IMR-90 (cell line): ENCODE measurements around the gene TK1. TPM values are rescaled to one million over a fixed set of nuclear protein-coding genes. Genes with fewer than 3 reads are reported as not detected.

Experiments
- ATAC-seq: fragments of 200-7000 bp; cut with Tn5 transposase; 2 replicates; pipeline ENCODE4 v1.9.1; 2020; ENCODE audit warnings: low read depth, mild to moderate bottlenecking, moderate library complexity
- BruUV-seq: library from RNA; stranded (reverse); fragments of 400-500 nt; replicated peaks from 2 replicates; lab custom pipeline; 2021; lab: Mats Ljungman, UMichigan
- CTCF ChIA-PET: fragments of 300-600 bp; formaldehyde crosslinking; extraction: SDS; loops from one replicate; lab custom pipeline; 2021; ENCODE audit warnings: antibody characterized with exemption; lab: Yijun Ruan, JAX
- POLR2A ChIA-PET: fragments of 300-600 bp; sonication (Branson Sonifier 250); formaldehyde crosslinking; loops from one replicate; lab custom pipeline; 2022; ENCODE audit warnings: antibody characterized with exemption; ENCODE audit not compliant: unreplicated experiment; lab: Charles Lee
- DNase-seq: peaks from one replicate; pipeline ENCODE4 v3.0.0; 2013
- H2AFZ ChIP-seq: replicated peaks from 2 replicates; pipeline ENCODE3; 2013; ENCODE audit warnings: low read length, mild to moderate bottlenecking; ENCODE audit not compliant: poor library complexity
- H2AK5ac ChIP-seq: 2 replicates; pipeline ENCODE4 v1.6.1; 2013; ENCODE audit warnings: low read depth, low read length, inconsistent platforms
- H2AK9ac ChIP-seq: replicated peaks from 2 replicates; pipeline ENCODE3; 2013; ENCODE audit warnings: mild to moderate bottlenecking, low read depth, low read length, moderate library complexity; ENCODE audit not compliant: poor library complexity
- H2BK120ac ChIP-seq: 2 replicates; pipeline ENCODE4 v1.6.1; 2013; ENCODE audit warnings: low read depth, low read length, inconsistent platforms
- H2BK15ac ChIP-seq: 3 replicates; pipeline ENCODE4 v1.6.1; 2013; ENCODE audit warnings: low read depth, low read length, inconsistent platforms
- H2BK20ac ChIP-seq: 2 replicates; pipeline ENCODE4 v1.6.1; 2013; ENCODE audit warnings: low read depth, mild to moderate bottlenecking, inconsistent platforms, low read length, moderate library complexity
- H2BK5ac ChIP-seq: 2 replicates; pipeline ENCODE4 v1.6.1; 2013; ENCODE audit warnings: mild to moderate bottlenecking, low read depth, low read length, inconsistent platforms; ENCODE audit not compliant: poor library complexity, severe bottlenecking
- H3K14ac ChIP-seq: replicated peaks from 2 replicates; pipeline ENCODE4 v1.6.1; 2013; ENCODE audit warnings: low read depth, low read length, inconsistent platforms
- H3K18ac ChIP-seq: 2 replicates; pipeline ENCODE4 v1.6.1; 2013; ENCODE audit warnings: low read depth, low read length, control low read depth
- H3K23ac ChIP-seq: 2 replicates; pipeline ENCODE4 v1.6.1; 2013; ENCODE audit warnings: low read depth, low read length, inconsistent platforms
- H3K27ac ChIP-seq: 2 replicates; pipeline ENCODE4 v1.5.1; 2013; ENCODE audit warnings: mild to moderate bottlenecking, control low read depth, low read length; ENCODE audit not compliant: insufficient read depth
- H3K27me3 ChIP-seq: 2 replicates; pipeline ENCODE4 v1.6.1; 2013; ENCODE audit warnings: low read length; ENCODE audit not compliant: control insufficient read depth, insufficient read depth
- H3K36me3 ChIP-seq: 2 replicates; pipeline ENCODE4 v1.6.1; 2013; ENCODE audit warnings: low read length, mixed read lengths; ENCODE audit not compliant: control insufficient read depth, insufficient read depth
- H3K4ac ChIP-seq: 2 replicates; pipeline ENCODE4 v1.6.1; 2013; ENCODE audit warnings: low read depth, low read length, inconsistent platforms
- H3K4me1 ChIP-seq: 2 replicates; pipeline ENCODE4 v1.6.1; 2013; ENCODE audit warnings: low read length, mixed read lengths; ENCODE audit not compliant: control insufficient read depth, insufficient read depth
- H3K4me2 ChIP-seq: 2 replicates; pipeline ENCODE4 v1.6.1; 2013; ENCODE audit warnings: low read depth, mild to moderate bottlenecking, control low read depth, low read length, moderate library complexity
- H3K4me3 ChIP-seq: 2 replicates; pipeline ENCODE4 v1.5.1; 2013; ENCODE audit warnings: low read depth, mild to moderate bottlenecking, control low read depth, low read length, moderate library complexity; ENCODE audit not compliant: insufficient read depth
- H3K56ac ChIP-seq: 2 replicates; pipeline ENCODE4 v1.6.1; 2013; ENCODE audit warnings: low read length, inconsistent platforms; ENCODE audit not compliant: insufficient read depth; ENCODE audit errors: extremely low read depth
- H3K79me1 ChIP-seq, 2 experiments: 2 replicates each; pipeline ENCODE4 v1.6.1; 2013; ENCODE audit warnings: low read length in 2 of 2, inconsistent platforms in 1 of 2, low read depth in 1 of 2
- H3K9ac ChIP-seq: 2 replicates; pipeline ENCODE4 v1.6.1; 2013; ENCODE audit warnings: low read depth, low read length, control low read depth
- H3K9me1 ChIP-seq: 2 replicates; pipeline ENCODE4 v1.6.1; 2013; ENCODE audit warnings: low read length, inconsistent platforms; ENCODE audit not compliant: insufficient read depth
- H3K9me3 ChIP-seq: 2 replicates; pipeline ENCODE4 v1.6.1; 2013; ENCODE audit warnings: low read length; ENCODE audit not compliant: control insufficient read depth, insufficient read depth
- H4K20me1 ChIP-seq: 2 replicates; pipeline ENCODE4 v1.6.1; 2013; ENCODE audit warnings: low read length, inconsistent platforms; ENCODE audit not compliant: insufficient read depth
- H4K5ac ChIP-seq: 2 replicates; pipeline ENCODE4 v1.6.1; 2013; ENCODE audit warnings: mild to moderate bottlenecking, low read depth, low read length, control low read depth
- H4K8ac ChIP-seq, 2 experiments: 2 replicates each; pipeline ENCODE4 v1.6.1; 2013; ENCODE audit warnings: low read depth in 2 of 2, low read length in 2 of 2, control low read depth in 1 of 2, inconsistent platforms in 1 of 2
- H4K91ac ChIP-seq: 2 replicates; pipeline ENCODE4 v1.6.1; 2013; ENCODE audit warnings: low read depth, low read length, inconsistent platforms; ENCODE audit not compliant: insufficient read depth
- FOS ChIP-seq: fragments of 150-350 bp; IDR thresholded peaks from 2 replicates; pipeline ENCODE4 v1.6.1; 2016; ENCODE audit warnings: low read depth, low read length
- MAFK ChIP-seq: IDR thresholded peaks from 2 replicates; pipeline ENCODE4 v1.6.1; 2012; ENCODE audit warnings: low read depth, low read length, improper control_type of control experiment
- MAZ ChIP-seq: IDR thresholded peaks from 2 replicates; pipeline ENCODE4 v1.6.1; 2012; ENCODE audit warnings: low read depth, mild to moderate bottlenecking, low read length, improper control_type of control experiment, moderate library complexity, borderline replicate concordance
- MXI1 ChIP-seq: IDR thresholded peaks from 2 replicates; pipeline ENCODE4 v1.6.1; 2012; ENCODE audit warnings: low read depth, mild to moderate bottlenecking, low read length, moderate library complexity, borderline replicate concordance
- NFE2L2 ChIP-seq: fragments of 150-350 bp; IDR thresholded peaks from 2 replicates; pipeline ENCODE4 v1.6.1; 2016; ENCODE audit warnings: low read depth, mild to moderate bottlenecking, low read length
- WGBS, 2 experiments: methylation state at CpG; one replicate each; pipeline versions ENCODE4 v1.1.5 to v1.1.7; 2013; ENCODE audit warnings: missing lambda C conversion rate in 2 of 2; ENCODE audit not compliant: insufficient read length in 1 of 2; ENCODE audit errors: extremely low coverage in 2 of 2; 5-methylcytosine and 5-hydroxymethylcytosine counted together
- dilution Hi-C: fragments of 300-500 bp; cut with HindIII; formaldehyde crosslinking; loops from one replicate; pipeline ENCODE4 v1.14.3; 2018; ENCODE audit warnings: low sequenced_read_pairs; ENCODE audit not compliant: unreplicated experiment
- in situ Hi-C: fragments of 300-500 bp; cut with MboI; formaldehyde crosslinking; loops from 3 replicates; pipeline ENCODE4 v1.14.3; 2019; ENCODE audit warnings: low sequenced_read_pairs, inconsistent platforms, mixed read lengths
- intact Hi-C: fragments of 100-400 bp; cut with micrococcal nuclease; formaldehyde crosslinking; loops from 2 replicates; pipeline ENCODE4 v1.10.0; 2022
- polyA plus RNA-seq, 3 experiments: library from polyadenylated mRNA; depleted of rRNA; stranded (reverse); fragments of >200 nt; gene quantifications; 2 replicates each; pipeline ENCODE4 v1.2.3, GENCODE V29; 2012; ENCODE audit warnings: low replicate concordance in 1 of 3
- total RNA-seq: library from RNA; depleted of rRNA; stranded (reverse); fragments of >200 nt; gene quantifications from 2 replicates; pipeline ENCODE4 v1.2.3, GENCODE V29; 2012
- TF ChIP-seq, protein P1 (sequence below): conservative IDR thresholded peaks from 2 replicates; pipeline ENCODE4 v1.5.1; 2012; ENCODE audit warnings: mild to moderate bottlenecking, low read depth, low read length, improper control_type of control experiment

Gene TK1
- total and polyA plus RNA-seq, 2 of the 4 experiments (the other 2 are of a cell fraction) = 150 to 219 TPM

DNA sequence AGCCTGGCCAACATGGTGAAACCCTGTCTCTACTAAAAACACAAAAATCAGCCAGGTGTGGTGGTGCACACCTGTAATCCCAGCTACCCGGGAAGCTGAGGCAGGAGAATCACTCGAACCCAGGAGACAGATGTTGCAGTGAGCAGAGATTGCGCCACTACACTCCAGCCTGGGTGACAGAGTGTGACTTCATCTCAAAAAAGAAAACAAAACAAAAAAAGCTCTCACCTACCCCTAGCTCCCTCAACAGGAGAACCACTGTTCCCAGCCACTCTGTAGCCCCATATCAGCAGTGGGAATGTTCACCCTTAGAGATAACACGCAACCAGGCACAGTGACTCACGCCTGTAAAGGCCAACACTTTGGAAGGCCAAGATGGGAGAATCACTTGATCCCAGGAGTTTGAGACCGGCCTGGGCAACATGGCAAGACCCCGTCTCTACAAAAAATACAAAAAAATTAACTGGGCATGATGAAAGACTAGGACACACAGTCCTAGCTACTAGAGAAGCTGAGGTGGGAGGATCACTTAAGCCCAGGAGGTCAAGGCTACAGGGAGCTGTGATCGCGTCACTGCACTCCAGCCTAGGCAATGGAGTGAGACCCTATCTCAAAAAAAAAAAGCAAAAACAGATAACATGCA is 50.9 kb downstream of the TK1 start:
- Histone ChIP-seq H3K79me1 (no peaks in the 10 kb centered on the region), H3K9me3 (no peaks in the 10 kb centered on the region), H3K27me3 (peaks cover 45% of the 10 kb centered on the region), H2BK120ac (no peak overlapping the region), H3K9me1 (no peaks in the 10 kb centered on the region), H2BK15ac (no peak overlapping the region), H3K4me2 (no peak overlapping the region), H3K4me3 (no peak overlapping the region), H3K56ac (no peak overlapping the region), H2BK20ac (no peak overlapping the region), H4K5ac (no peak overlapping the region), H2AK5ac (no peak overlapping the region), H4K20me1 (no peaks in the 10 kb centered on the region), H3K23ac (no peak overlapping the region), H4K91ac (no peak overlapping the region), H2AFZ (no peak overlapping the region), H3K4me1 (no peaks in the 10 kb centered on the region), H3K18ac (no peak overlapping the region), H3K4ac (no peak overlapping the region), H2AK9ac (no peak overlapping the region), H3K27ac (no peak overlapping the region), H4K8ac (no peak overlapping the region), H2BK5ac (no peak overlapping the region), H3K14ac (no peak overlapping the region), H3K36me3 (no peaks in the 10 kb centered on the region), H3K9ac (no peak overlapping the region)
- BruUV-seq = no TSS peak
- ATAC-seq (no peak), DNase-seq (no peak)
- ChIA-PET CTCF (interaction anchor here (0.5 kb wide), 1 partner anchor 58 kb away, joined by 4 read pairs; no protein-coding TSS in a partner anchor), POLR2A (no interaction called here)
- in situ Hi-C loops = no loop called here
- intact Hi-C loops = no loop called here
- dilution Hi-C loops = no loop called here
- 85% methylated on average over 3 of the region's 9 CpGs; no CpG with 5 or more reads in 1 of the 2 experiments for WGBS, 2 experiments
- TF ChIP-seq NFE2L2 = no peak
- no peak for TF ChIP-seq MXI1
- TF ChIP-seq MAFK = no peak
- TF ChIP-seq FOS = no peak
- TF ChIP-seq MAZ = no peak
- TF ChIP-seq, protein P1, sequence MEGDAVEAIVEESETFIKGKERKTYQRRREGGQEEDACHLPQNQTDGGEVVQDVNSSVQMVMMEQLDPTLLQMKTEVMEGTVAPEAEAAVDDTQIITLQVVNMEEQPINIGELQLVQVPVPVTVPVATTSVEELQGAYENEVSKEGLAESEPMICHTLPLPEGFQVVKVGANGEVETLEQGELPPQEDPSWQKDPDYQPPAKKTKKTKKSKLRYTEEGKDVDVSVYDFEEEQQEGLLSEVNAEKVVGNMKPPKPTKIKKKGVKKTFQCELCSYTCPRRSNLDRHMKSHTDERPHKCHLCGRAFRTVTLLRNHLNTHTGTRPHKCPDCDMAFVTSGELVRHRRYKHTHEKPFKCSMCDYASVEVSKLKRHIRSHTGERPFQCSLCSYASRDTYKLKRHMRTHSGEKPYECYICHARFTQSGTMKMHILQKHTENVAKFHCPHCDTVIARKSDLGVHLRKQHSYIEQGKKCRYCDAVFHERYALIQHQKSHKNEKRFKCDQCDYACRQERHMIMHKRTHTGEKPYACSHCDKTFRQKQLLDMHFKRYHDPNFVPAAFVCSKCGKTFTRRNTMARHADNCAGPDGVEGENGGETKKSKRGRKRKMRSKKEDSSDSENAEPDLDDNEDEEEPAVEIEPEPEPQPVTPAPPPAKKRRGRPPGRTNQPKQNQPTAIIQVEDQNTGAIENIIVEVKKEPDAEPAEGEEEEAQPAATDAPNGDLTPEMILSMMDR = no peak
